WTC11 (cell line): ENCODE results near the gene TIMM10. TPM values are rescaled to one million over a fixed set of nuclear protein-coding genes. Genes with fewer than 3 reads are reported as not detected.

Source experiments
- CREB1 ChIP-seq: sonication (generic); formaldehyde crosslinking; IDR thresholded peaks from 2 replicates; pipeline ENCODE4 v1.8.0; 2023; ENCODE audit warnings: mild to moderate bottlenecking, missing genetic modification reagents
- FOXP1 ChIP-seq: sonication (generic); formaldehyde crosslinking; IDR thresholded peaks from 2 replicates; pipeline ENCODE4 v1.8.0; 2022; ENCODE audit warnings: missing genetic modification reagents, mild to moderate bottlenecking, moderate library complexity, borderline replicate concordance
- GABPB1 ChIP-seq: sonication (generic); formaldehyde crosslinking; IDR thresholded peaks from 2 replicates; pipeline ENCODE4 v1.8.1; 2023; ENCODE audit warnings: mild to moderate bottlenecking, missing genetic modification reagents
- GRHL2 ChIP-seq: fragments of 250-450 bp; sonication (Bioruptor Pico); IDR thresholded peaks from 2 replicates; pipeline ENCODE4 v1.8.0; 2022; ENCODE audit warnings: mild to moderate bottlenecking, moderate library complexity; ENCODE audit not compliant: insufficient replicate concordance, severe bottlenecking
- IRF2 ChIP-seq: sonication (generic); formaldehyde crosslinking; IDR thresholded peaks from 2 replicates; pipeline ENCODE4 v1.8.0; 2022; ENCODE audit warnings: low read depth, missing genetic modification reagents, borderline replicate concordance
- KAT7 ChIP-seq: sonication (generic); formaldehyde crosslinking; IDR thresholded peaks from 2 replicates; pipeline ENCODE4 v1.8.1; 2023; ENCODE audit warnings: missing genetic modification reagents, mild to moderate bottlenecking, borderline replicate concordance
- NFATC4 ChIP-seq: fragments of 250-450 bp; sonication (Bioruptor Pico); IDR thresholded peaks from 2 replicates; pipeline ENCODE4 v1.9.0; 2021; ENCODE audit warnings: mild to moderate bottlenecking
- NR2C2 ChIP-seq: sonication (generic); formaldehyde crosslinking; IDR thresholded peaks from 2 replicates; pipeline ENCODE4 v1.8.0; 2022; ENCODE audit warnings: mild to moderate bottlenecking, missing genetic modification reagents
- NR3C1 ChIP-seq: sonication (generic); formaldehyde crosslinking; conservative IDR thresholded peaks from 2 replicates; pipeline ENCODE4 v1.8.1; 2023; ENCODE audit warnings: low read depth, mild to moderate bottlenecking, missing genetic modification reagents
- OVOL2 ChIP-seq: fragments of 250-450 bp; sonication (Bioruptor Pico); IDR thresholded peaks from 2 replicates; pipeline ENCODE4 v1.9.0; 2021; ENCODE audit warnings: mild to moderate bottlenecking, borderline replicate concordance
- SMAD4 ChIP-seq: sonication (generic); formaldehyde crosslinking; IDR thresholded peaks from 2 replicates; pipeline ENCODE4 v1.8.0; 2022; ENCODE audit warnings: mild to moderate bottlenecking, missing genetic modification reagents
- TCF7 ChIP-seq: sonication (generic); formaldehyde crosslinking; IDR thresholded peaks from 2 replicates; pipeline ENCODE4 v1.8.0; 2022; ENCODE audit warnings: mild to moderate bottlenecking, low read depth, missing genetic modification reagents, moderate library complexity
- TEAD1 ChIP-seq: sonication (generic); formaldehyde crosslinking; IDR thresholded peaks from 2 replicates; pipeline ENCODE4 v1.8.0; 2022; ENCODE audit warnings: mild to moderate bottlenecking, missing genetic modification reagents
- ZNF121 ChIP-seq: sonication (generic); formaldehyde crosslinking; IDR thresholded peaks from 2 replicates; pipeline ENCODE4 v1.8.0; 2023; ENCODE audit warnings: missing genetic modification reagents
- ZNF219 ChIP-seq: sonication (generic); formaldehyde crosslinking; IDR thresholded peaks from 2 replicates; pipeline ENCODE4 v1.8.0; 2023; ENCODE audit warnings: missing genetic modification reagents, mild to moderate bottlenecking, borderline replicate concordance
- ZNF423 ChIP-seq: fragments of 250-450 bp; sonication (Bioruptor Pico); IDR thresholded peaks from 2 replicates; pipeline ENCODE4 v2.1.2; 2022; ENCODE audit warnings: mild to moderate bottlenecking, moderate library complexity
- ZNF671 ChIP-seq: fragments of 250-450 bp; sonication (Bioruptor Pico); IDR thresholded peaks from 2 replicates; pipeline ENCODE4 v1.8.0; 2021; ENCODE audit warnings: mild to moderate bottlenecking
- total RNA-seq: library from RNA; stranded (reverse); gene quantifications from 3 replicates; pipeline ENCODE4 v1.2.3, GENCODE V29; 2021
- TF ChIP-seq, protein P1 (sequence below): sonication (generic); formaldehyde crosslinking; conservative IDR thresholded peaks from 2 replicates; pipeline ENCODE4 v1.8.1; 2023; ENCODE audit warnings: mild to moderate bottlenecking, low read depth, missing genetic modification reagents, moderate library complexity
- TF ChIP-seq, protein P2 (sequence below): sonication (generic); formaldehyde crosslinking; IDR thresholded peaks from 2 replicates; pipeline ENCODE4 v1.8.1; 2022; ENCODE audit warnings: mild to moderate bottlenecking, missing genetic modification reagents, moderate library complexity, borderline replicate concordance
- TF ChIP-seq, protein P3 (sequence below): sonication (generic); formaldehyde crosslinking; IDR thresholded peaks from 2 replicates; pipeline ENCODE4 v1.8.1; 2023; ENCODE audit warnings: mild to moderate bottlenecking, missing genetic modification reagents
- TF ChIP-seq, protein P4 (sequence below): fragments of 250-450 bp; sonication (Bioruptor Pico); conservative IDR thresholded peaks from 2 replicates; pipeline ENCODE4 v1.9.0; 2021; ENCODE audit warnings: mild to moderate bottlenecking
- TF ChIP-seq, protein P5 (sequence below): fragments of 250-450 bp; sonication (Bioruptor Pico); IDR thresholded peaks from 2 replicates; pipeline ENCODE4 v1.9.0; 2021; ENCODE audit warnings: mild to moderate bottlenecking
- TF ChIP-seq, protein P6 (sequence below): sonication (generic); formaldehyde crosslinking; conservative IDR thresholded peaks from 2 replicates; pipeline ENCODE4 v1.8.1; 2022; ENCODE audit warnings: mild to moderate bottlenecking, missing genetic modification reagents
- TF ChIP-seq, protein P7 (sequence below): sonication (generic); formaldehyde crosslinking; IDR thresholded peaks from 2 replicates; pipeline ENCODE4 v1.8.1; 2022; ENCODE audit warnings: low read depth, missing genetic modification reagents, borderline replicate concordance

The TIMM10 gene
- total RNA-seq, 1 experiment from 2014 or later: 92.8 TPM

DNA sequence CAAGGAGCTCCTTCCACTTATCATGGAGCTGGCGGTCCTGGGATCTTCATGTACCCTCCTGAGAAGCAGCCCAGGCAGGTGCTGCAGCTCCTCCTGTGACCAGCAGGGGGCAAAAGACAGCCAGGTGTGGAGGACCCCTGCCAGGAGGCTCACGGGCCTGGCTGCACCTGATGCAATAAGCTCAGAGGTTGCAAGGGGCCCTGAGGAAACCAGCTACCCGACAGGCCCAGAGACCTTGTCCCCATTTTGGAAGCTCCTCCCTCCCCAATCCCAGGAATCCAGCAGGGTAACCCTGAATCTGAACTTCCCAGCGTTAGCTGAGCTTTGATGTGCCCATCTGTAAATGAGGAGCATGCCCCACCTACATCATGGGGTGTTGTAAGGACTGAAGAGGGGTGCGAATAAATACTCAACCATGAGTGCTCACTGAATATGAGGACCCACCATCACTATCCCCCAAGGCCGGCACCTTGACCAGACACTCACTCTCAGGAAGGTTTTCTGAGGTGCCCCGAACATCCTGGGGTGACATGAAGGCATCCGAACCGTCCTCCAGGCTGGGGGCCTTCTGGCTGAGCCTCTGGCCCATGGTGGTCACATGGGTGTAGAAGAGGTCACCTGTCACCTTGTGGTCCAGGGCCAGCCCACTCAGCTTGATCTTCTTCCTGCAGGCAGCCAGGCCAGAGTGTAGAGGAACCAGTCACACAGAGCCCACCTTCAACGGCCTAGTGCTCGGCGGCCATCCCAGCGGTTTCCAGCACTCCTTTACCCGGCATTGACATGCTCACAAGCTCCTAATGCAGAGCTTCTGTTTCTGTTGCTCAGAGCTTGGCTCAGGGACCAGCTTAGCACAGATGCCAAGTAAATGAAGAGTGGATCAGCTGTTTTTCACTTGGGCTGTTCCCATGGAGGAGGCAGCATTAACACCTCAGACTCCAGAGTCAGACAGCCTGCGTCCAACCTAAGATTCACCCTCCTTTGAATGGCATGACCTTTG is 36.7 kb downstream of the TIMM10 start (continued):
- TF ChIP-seq, protein P1, sequence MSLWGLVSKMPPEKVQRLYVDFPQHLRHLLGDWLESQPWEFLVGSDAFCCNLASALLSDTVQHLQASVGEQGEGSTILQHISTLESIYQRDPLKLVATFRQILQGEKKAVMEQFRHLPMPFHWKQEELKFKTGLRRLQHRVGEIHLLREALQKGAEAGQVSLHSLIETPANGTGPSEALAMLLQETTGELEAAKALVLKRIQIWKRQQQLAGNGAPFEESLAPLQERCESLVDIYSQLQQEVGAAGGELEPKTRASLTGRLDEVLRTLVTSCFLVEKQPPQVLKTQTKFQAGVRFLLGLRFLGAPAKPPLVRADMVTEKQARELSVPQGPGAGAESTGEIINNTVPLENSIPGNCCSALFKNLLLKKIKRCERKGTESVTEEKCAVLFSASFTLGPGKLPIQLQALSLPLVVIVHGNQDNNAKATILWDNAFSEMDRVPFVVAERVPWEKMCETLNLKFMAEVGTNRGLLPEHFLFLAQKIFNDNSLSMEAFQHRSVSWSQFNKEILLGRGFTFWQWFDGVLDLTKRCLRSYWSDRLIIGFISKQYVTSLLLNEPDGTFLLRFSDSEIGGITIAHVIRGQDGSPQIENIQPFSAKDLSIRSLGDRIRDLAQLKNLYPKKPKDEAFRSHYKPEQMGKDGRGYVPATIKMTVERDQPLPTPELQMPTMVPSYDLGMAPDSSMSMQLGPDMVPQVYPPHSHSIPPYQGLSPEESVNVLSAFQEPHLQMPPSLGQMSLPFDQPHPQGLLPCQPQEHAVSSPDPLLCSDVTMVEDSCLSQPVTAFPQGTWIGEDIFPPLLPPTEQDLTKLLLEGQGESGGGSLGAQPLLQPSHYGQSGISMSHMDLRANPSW (CRISPR knock-in tag): no peak
- TF ChIP-seq, protein P2, sequence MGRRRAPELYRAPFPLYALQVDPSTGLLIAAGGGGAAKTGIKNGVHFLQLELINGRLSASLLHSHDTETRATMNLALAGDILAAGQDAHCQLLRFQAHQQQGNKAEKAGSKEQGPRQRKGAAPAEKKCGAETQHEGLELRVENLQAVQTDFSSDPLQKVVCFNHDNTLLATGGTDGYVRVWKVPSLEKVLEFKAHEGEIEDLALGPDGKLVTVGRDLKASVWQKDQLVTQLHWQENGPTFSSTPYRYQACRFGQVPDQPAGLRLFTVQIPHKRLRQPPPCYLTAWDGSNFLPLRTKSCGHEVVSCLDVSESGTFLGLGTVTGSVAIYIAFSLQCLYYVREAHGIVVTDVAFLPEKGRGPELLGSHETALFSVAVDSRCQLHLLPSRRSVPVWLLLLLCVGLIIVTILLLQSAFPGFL (CRISPR knock-in tag): no peak
- TF ChIP-seq FOXP1: no peak
- 0 out of 2 replicates have a peak, but pooled peaks have one; percentile 18 for TF ChIP-seq ZNF671 (CRISPR knock-in tag)
- TF ChIP-seq ZNF121 (CRISPR knock-in tag): peak; percentile 69; the same call in 1 of the 2 replicates
- TF ChIP-seq NFATC4 (CRISPR knock-in tag): no peak
- no peak for TF ChIP-seq TCF7 (CRISPR knock-in tag)
- TF ChIP-seq, protein P3, sequence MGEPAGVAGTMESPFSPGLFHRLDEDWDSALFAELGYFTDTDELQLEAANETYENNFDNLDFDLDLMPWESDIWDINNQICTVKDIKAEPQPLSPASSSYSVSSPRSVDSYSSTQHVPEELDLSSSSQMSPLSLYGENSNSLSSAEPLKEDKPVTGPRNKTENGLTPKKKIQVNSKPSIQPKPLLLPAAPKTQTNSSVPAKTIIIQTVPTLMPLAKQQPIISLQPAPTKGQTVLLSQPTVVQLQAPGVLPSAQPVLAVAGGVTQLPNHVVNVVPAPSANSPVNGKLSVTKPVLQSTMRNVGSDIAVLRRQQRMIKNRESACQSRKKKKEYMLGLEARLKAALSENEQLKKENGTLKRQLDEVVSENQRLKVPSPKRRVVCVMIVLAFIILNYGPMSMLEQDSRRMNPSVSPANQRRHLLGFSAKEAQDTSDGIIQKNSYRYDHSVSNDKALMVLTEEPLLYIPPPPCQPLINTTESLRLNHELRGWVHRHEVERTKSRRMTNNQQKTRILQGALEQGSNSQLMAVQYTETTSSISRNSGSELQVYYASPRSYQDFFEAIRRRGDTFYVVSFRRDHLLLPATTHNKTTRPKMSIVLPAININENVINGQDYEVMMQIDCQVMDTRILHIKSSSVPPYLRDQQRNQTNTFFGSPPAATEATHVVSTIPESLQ (CRISPR knock-in tag): no peak
- no peak; the same call in 1 of the 2 replicates for TF ChIP-seq TEAD1 (CRISPR knock-in tag)
- TF ChIP-seq, protein P4, sequence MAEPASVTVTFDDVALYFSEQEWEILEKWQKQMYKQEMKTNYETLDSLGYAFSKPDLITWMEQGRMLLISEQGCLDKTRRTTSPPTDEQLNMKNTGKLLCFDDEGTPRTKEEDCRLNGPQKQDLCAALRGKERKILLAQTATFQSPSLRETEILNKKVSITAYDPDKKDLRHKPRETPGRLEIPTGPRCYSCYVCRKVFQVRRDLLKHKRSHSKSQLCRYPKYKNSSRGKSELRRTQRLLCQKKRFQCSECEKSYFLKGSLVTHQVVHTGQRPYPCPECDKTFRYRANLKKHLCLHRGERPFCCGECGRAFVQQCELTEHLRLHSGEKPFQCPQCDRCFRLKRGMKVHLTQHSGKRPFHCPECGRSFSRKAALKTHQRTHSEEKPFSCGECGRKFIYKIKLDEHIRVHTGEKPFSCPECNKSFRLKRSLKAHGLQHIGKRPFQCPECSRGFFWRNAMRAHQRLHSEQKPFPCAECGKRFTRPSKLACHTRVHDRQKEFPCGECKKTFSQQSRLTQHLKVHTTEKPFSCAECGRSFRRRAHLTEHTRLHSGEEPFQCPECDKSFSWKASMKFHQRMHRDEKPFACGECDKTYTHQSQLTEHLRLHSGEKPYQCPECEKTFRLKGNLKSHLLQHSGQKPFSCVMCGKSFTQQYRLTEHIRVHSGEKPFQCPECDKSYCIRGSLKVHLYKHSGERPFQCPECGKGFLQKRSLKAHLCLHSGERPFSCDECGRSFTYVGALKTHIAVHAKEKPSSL (CRISPR knock-in tag): no peak
- no peak for TF ChIP-seq ZNF219 (CRISPR knock-in tag)
- TF ChIP-seq, protein P5, sequence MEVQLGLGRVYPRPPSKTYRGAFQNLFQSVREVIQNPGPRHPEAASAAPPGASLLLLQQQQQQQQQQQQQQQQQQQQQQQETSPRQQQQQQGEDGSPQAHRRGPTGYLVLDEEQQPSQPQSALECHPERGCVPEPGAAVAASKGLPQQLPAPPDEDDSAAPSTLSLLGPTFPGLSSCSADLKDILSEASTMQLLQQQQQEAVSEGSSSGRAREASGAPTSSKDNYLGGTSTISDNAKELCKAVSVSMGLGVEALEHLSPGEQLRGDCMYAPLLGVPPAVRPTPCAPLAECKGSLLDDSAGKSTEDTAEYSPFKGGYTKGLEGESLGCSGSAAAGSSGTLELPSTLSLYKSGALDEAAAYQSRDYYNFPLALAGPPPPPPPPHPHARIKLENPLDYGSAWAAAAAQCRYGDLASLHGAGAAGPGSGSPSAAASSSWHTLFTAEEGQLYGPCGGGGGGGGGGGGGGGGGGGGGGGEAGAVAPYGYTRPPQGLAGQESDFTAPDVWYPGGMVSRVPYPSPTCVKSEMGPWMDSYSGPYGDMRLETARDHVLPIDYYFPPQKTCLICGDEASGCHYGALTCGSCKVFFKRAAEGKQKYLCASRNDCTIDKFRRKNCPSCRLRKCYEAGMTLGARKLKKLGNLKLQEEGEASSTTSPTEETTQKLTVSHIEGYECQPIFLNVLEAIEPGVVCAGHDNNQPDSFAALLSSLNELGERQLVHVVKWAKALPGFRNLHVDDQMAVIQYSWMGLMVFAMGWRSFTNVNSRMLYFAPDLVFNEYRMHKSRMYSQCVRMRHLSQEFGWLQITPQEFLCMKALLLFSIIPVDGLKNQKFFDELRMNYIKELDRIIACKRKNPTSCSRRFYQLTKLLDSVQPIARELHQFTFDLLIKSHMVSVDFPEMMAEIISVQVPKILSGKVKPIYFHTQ (CRISPR knock-in tag): no peak
- TF ChIP-seq NR3C1: no peak
- no peak for TF ChIP-seq SMAD4
- peak; percentile 77 for TF ChIP-seq ZNF423 (CRISPR knock-in tag)
- TF ChIP-seq NR2C2 (CRISPR knock-in tag): no peak
- TF ChIP-seq CREB1 (CRISPR knock-in tag): no peak
- TF ChIP-seq, protein P6, sequence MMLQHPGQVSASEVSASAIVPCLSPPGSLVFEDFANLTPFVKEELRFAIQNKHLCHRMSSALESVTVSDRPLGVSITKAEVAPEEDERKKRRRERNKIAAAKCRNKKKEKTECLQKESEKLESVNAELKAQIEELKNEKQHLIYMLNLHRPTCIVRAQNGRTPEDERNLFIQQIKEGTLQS: no peak
- no peak for TF ChIP-seq KAT7 (CRISPR knock-in tag)
- TF ChIP-seq OVOL2 (CRISPR knock-in tag): no peak
- TF ChIP-seq, protein P7, sequence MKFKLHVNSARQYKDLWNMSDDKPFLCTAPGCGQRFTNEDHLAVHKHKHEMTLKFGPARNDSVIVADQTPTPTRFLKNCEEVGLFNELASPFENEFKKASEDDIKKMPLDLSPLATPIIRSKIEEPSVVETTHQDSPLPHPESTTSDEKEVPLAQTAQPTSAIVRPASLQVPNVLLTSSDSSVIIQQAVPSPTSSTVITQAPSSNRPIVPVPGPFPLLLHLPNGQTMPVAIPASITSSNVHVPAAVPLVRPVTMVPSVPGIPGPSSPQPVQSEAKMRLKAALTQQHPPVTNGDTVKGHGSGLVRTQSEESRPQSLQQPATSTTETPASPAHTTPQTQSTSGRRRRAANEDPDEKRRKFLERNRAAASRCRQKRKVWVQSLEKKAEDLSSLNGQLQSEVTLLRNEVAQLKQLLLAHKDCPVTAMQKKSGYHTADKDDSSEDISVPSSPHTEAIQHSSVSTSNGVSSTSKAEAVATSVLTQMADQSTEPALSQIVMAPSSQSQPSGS (CRISPR knock-in tag): no peak
- peak; percentile 100 for TF ChIP-seq GABPB1 (CRISPR knock-in tag)
- no peak for TF ChIP-seq IRF2 (CRISPR knock-in tag)
- no peak for TF ChIP-seq GRHL2 (CRISPR knock-in tag)
